Limb (tissue), 2 donors: ENCODE measurements around the gene LIMS2.

Experiments
- DNase-seq, 2 donors: peaks; one replicate each; pipeline ENCODE4 v3.0.0-alpha.2; 2016; ENCODE audit errors: extremely low spot score in 2 of 2

The LIMS2 gene

DNA sequence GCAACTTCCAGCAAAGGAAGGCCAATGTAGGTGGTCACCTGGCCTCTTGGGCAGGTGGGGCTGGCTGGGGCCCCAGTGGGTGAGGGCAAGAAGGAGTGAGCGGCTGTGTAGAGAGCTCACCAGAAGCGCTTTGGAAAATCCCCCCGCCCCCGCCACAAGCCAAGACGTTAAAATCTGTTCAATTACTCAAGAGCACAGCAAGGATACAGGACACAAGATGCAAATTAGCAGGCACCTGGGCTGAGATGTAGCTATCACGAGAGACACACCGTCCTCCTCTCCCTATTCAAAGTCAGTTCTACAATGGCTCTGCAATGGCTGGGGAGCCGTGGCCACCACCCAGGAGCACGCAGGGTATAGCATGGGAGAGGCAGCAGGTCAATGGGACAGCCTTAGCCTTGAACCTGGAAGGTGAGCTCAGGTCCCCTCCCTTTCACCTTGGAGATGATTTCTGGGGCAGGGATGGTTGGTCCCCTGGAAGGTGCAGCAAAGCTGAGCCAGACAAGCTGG, 67.9 kb downstream of the LIMS2 start:
- DNase-seq, result peak in 1 of 2 donors; percentile 13

GRCh38 chr2:127606625-127607398, 68.5 kb downstream of the LIMS2 start:
- peak in 1 of 2 donors; percentile 6 for DNase-seq

DNA sequence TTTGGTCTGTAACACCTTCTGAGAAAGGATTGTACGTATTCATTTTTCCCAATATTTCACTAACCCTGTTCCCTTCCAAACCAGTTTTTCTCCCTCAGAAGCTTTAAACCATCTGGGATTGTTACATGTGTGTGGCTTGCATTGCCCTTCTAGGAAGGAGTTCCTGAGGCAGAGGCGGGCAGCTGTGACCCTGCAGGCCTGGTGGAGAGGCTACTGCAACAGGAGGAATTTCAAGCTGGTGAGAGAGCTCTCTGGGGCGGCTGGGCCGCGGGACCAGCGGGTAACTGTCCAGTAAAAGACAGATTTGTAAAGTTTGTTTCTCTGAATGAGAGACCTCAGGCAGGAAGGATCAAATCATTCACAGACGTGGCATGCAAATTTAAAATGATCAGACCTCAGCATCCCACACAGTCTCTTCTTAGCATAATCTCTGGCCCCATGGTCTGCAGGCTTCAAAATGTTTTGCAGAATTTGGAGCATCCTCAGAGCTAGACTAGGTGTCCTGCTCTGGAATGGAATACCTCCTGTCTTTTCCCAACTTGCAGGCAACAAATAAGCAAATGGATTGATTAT, 69.6 kb downstream of the LIMS2 start:
- DNase-seq, result peak in 1 of 2 donors; percentile 11

GRCh38 chr2:127604986-127605385, 70.3 kb downstream of the LIMS2 start:
- peak in 1 of 2 donors; percentile 2 for DNase-seq

GRCh38 chr2:127599211-127599610, 76.1 kb downstream of the LIMS2 start:
- no peak for DNase-seq

DNA sequence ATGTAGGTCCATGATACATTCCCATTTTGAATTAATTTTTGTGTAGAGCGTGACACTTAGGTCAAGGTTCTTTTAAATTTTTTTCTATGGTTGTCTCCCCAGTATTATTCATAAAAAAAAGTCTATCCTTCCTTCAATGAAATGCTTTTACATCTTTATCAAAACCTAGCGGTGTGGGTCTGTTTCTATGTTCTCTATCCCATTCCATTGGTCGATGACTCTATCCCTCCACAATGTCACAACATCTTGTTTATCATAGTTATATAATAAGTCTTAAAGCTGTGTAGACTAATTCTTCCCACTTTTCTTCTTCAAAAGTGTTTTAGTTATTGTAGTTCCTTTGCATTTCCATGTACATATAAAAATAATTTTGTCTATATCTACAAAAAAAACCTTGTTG, 76.6 kb downstream of the LIMS2 start:
- no peak for DNase-seq

DNA sequence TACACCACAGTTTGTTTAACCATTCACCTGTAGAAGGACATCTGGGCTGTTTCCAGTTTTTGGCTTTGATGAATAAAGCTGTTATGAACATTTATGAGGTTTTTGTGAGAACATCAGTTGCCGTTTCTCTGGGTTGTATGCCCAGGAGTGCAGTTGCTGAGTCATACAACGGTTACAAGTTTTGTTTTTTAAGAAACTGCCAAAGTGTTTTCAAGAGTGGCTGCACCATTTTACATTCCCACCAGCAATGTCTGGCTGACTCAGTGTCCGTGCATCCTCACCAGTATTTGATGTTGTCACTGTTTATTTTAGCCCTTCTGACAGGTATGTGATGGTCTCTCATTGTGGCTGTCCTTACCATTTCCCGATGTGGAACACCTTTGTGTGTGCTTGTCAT, 77.3 kb downstream of the LIMS2 start:
- no peak for DNase-seq

GRCh38 chr2:127597046-127597983, 78.0 kb downstream of the LIMS2 start:
- no peak for DNase-seq

- no peak for DNase-seq
Observed at GRCh38 chr2:127596311-127597045, 78.9 kb downstream of the LIMS2 start.

DNA sequence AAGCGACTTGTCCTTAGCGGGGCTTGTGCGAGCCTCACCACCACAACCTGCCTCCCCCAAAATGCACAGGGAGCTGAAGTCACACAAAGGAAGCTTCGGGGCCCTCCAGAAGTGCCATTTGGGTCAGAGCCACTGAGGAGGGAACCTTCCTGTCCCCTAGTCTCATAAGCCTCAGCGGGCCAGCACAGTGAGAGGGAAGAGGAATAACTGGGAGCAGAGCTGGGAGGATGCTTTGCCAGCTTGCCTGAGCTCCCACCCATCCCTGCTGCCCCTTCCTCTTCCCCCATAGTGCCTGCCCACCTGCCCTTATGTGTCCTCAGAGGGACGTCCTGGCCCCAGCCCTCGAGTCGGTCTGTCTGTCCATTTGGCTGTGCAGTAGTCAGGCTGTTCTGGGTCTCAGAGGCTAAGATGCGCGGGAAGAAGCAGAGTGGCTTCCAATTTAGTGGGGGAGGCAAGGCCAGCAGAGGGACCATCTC, 81.2 kb downstream of the LIMS2 start:
- DNase-seq, result no peak

DNA sequence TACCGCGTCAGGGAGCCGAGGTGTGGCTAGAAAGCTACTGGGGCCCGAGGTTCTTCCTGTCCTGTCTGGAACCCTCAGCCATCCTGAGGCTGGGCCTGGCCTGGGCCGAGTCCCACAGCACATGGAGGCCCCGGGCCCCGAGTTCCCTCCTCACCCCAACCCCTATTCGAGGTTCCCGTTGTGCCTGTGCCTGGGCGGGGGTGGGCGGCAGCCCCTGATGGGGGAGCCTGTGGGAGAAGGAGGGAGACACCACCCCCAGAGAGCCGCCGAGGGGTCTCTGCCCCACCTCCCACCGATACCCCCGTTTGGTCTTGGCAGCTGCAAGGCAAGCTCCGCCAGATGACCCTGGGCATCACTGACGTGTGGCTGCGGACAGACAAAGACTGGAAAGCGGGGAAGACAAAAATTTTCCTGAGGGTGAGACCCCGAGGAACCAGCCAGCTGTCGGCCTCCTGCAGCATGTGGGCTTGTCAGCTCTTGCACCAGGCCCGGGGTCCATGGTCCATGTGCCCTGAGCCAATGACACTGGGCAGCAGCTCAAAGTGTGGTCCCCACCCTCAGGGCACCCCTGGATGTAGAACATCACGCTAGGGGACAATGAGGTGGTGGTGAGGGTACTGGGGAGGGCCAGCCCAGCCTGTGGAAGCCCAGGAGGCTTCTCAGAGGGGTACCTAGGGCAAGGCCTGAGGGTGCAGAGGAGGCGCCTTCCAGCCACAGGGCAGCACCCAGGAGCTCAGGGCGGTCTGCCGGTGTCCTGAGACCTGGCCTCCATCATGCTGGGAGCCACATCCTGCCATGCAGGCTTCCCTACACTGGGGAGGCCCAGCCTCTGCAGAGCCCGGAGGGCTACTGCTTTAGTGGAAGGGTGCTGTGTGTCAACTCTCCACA, 81.9 kb downstream of the LIMS2 start:
- no peak for DNase-seq

DNA sequence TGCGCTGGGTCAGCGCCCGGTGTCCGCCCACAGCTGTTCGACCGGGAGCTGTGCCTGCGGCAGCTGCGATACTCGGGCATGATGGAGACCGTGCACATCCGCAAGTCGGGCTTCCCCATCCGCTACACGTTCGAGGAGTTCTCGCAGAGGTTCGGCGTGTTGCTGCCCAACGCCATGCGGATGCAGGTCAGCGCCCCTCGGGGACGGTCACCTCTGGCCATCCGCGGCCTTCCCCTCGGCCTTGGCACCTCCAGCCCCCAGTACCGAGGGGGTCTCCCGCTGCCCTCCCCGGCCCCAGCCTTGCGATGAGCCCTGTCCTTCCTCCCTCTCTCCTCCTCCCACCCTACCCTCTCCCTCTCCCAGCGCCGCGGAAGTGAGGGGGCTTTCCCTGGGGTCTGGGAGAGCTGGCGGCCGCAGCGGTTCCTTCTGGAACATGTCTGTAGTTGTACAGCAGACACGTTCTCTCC, 82.5 kb downstream of the LIMS2 start:
- DNase-seq, result no peak

- DNase-seq, result peak in 1 of 2 donors; percentile 67
Observed at GRCh38 chr2:127591221-127591923, 84.0 kb downstream of the LIMS2 start.

GRCh38 chr2:127590386-127591190, 84.7 kb downstream of the LIMS2 start:
- no peak for DNase-seq

GRCh38 chr2:127589841-127590240, 85.5 kb downstream of the LIMS2 start:
- no peak for DNase-seq

GRCh38 chr2:127589358-127589757, 86.0 kb downstream of the LIMS2 start:
- peak in 1 of 2 donors; percentile 4 for DNase-seq
